ENCODE data around the gene PLCB1.

The PLCB1 gene

DNA sequence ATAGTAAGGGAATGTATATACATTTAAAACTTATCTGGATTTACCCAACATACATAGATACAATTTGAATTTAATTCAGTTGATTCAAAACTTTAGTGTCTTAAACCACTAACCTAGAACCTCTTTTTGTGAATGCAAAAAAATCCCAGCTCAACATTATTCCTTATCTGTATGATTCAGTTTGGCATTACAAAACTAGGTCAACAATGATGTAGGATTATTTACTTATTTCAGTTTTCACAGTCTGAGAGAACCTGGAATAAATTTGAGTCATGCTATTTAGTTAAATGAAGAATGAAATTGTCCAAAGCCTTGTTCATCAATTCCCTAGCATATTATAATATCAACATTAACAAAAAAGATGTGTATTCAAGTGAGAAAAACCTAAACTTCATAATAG lies 7.4 kb upstream of the PLCB1 start:
- Mint-ChIP-seq H3K4me3 (no peak overlapping the region), H3K27ac (no peak overlapping the region), H3K4me1 (ENCODE audit: low read depth) (no peaks in the 10 kb centered on the region), H3K9me3 (ENCODE audit: low read depth) (no peaks in the 10 kb centered on the region), H3K36me3 (no peaks in the 10 kb centered on the region), H3K27me3 (peaks cover 1% of the 10 kb centered on the region)

DNA sequence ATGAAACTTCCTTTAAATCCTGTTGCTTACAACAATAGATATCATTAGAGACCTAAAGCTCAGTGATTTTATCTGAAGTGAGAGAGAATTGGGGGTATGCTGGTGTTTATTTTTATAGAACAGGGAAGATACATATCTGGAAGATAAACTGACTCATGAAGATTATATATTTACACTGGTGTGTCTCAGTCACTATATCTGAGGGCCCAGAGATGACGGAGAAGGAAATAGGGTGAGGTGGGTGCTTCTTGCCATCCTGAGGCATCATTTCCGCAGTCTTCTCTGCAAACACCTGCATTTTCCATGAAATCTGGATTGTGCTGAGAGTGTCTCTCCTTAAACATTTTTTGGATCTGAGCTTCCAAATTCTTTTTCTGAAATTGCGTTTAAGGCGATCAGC lies 5.9 kb upstream of the PLCB1 start:
- no peak overlapping the region for H3K27ac Mint-ChIP-seq
- H3K36me3 Mint-ChIP-seq: no peaks in the 10 kb centered on the region
- H3K4me1 Mint-ChIP-seq (ENCODE audit: low read depth): no peaks in the 10 kb centered on the region
- H3K9me3 Mint-ChIP-seq (ENCODE audit: low read depth): no peaks in the 10 kb centered on the region
- peaks cover 4% of the 10 kb centered on the region for H3K27me3 Mint-ChIP-seq
- H3K4me3 Mint-ChIP-seq: no peak overlapping the region

DNA sequence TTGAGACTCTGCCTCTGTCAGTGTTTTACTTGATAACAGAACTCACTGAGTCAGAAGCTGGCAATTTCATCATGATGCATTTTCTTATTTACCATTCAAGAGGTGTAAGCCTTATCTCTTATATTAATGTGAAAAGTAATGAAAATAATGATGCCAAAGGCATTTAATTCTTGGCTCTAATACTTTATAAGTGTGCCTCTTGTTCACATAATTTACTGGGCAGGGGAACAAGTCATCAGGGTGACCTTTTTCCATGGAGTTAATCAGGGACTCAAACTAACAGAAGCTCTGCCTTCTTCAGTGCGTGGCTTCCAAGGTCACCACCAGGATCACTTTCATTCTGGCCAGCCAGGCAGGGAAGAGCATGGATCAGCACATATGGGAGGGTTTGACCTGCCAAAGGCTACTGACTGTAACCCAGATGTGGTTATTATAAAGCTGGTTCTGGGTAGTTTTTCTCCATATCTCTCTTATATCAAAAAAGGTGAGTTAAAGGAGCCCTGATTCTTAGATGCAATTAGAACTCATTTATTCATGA lies 5.2 kb upstream of the PLCB1 start:
- Mint-ChIP-seq H3K9me3 (ENCODE audit: low read depth) (no peaks in the 10 kb centered on the region), H3K4me1 (ENCODE audit: low read depth) (peaks cover 4% of the 10 kb centered on the region), H3K27me3 (peaks cover 5% of the 10 kb centered on the region), H3K27ac (no peak overlapping the region), H3K4me3 (no peak overlapping the region), H3K36me3 (no peaks in the 10 kb centered on the region)

DNA sequence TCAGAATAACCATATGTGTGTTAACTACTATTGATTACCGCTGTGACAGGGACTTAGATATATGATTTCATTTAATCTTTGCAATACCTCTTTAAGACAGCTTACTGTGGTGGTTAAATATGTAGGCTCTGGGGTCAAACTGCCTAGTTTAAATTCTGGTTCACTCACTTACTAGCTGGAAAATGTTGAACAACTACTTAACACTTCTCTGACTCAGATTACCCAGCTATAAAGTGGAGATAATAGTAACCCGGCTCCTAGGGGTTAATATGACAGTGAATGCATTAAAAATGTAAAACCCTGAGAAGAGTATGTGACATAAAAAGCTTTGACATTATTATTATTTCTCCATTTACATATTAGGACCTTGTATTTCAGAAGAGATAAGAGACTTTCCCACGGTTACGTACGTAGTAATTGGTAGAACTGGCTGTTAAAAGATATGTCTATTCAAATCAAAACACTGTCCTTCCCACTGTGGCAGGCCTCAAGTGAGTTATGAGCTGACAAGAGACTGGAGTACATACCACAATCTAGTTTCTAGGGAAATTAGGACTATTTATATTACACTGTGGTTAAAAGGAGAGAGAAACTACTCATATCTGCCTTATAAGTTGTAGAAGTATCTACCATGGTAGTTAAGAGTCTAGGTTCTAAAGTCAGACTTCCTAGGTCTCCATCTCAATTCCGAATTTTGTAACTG lies 4.4 kb upstream of the PLCB1 start:
- Mint-ChIP-seq H3K36me3 (no peaks in the 10 kb centered on the region), H3K4me1 (ENCODE audit: low read depth) (peaks cover 4% of the 10 kb centered on the region), H3K9me3 (ENCODE audit: low read depth) (no peaks in the 10 kb centered on the region), H3K4me3 (no peak overlapping the region), H3K27ac (no peak overlapping the region), H3K27me3 (peaks cover 5% of the 10 kb centered on the region)

DNA sequence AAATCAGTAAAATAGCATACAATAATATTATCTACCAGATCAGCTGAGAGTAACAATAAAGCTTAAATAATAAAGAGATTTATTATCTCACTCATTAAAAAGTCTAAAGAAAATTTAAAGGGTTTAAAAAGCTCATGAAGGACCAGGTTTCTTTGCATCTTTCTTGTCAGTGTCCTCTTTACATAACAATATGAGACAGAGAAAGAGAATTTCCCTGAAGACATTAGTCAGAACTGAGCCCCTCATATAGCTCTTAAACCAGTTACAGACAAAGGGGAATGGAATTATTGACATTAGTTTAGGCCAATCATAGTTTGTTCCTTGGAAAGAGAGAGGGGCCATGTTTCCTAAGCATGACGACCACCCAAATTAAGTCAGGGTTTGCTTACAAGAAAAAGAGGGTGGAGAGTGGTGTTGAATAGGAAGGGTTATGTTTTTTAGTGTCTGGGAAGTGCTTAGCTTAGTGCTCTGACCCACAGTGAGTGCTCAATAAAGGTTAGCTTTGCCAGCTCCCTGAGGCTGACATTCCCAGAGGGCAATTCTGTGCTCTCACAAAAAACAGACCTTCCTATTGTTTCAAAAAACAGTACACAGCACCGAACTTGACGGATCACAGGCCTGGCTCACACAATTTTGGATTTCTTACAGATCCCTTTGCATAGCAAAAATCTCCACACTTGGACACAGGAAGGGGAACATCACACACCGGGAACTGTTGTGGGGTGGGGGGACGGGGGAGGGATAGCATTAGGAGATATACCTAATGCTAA lies 3.6 kb upstream of the PLCB1 start:
- Mint-ChIP-seq H3K9me3 (ENCODE audit: low read depth) (no peaks in the 10 kb centered on the region), H3K4me1 (ENCODE audit: low read depth) (peaks cover 11% of the 10 kb centered on the region), H3K27me3 (peaks cover 6% of the 10 kb centered on the region), H3K27ac (no peak overlapping the region), H3K4me3 (no peak overlapping the region), H3K36me3 (no peaks in the 10 kb centered on the region)

DNA sequence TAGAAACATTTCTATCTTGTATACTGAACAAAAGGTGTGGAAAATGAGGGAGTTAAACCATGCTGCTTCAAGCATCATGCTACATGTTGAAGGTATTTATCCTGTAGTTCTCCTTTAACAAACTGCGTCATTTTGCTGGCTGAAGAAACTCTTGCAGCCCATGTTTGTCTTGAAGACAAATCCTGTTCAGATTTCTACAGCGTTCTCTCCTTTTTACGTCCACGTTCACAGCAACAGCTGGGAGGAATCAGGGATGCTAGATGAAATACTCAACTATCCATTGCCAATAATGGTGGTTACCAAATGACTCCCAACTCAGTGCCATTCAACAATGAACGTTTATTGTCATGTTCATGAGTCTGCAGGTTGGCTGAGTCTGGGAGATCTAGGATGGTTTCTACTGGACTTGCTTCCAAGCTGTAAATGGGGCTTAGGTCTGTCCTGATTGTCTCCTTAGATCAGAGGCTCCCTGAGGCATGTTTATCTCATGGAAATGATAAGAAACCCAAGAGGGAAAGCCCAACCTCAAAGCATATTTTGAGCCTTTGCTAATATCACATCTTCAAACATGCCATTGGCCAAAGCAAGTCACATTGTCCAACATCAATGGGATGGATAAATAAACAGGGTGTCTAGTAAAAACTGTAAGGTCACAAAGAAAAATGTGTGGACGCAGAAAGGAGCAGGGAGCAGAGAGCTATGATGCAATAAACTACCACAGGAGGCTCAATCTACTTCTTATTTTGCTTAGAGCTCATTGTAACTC lies 2.7 kb upstream of the PLCB1 start:
- Mint-ChIP-seq H3K27ac (no peak overlapping the region), H3K36me3 (no peaks in the 10 kb centered on the region), H3K4me1 (ENCODE audit: low read depth) (peaks cover 15% of the 10 kb centered on the region), H3K9me3 (ENCODE audit: low read depth) (no peaks in the 10 kb centered on the region), H3K27me3 (peaks cover 15% of the 10 kb centered on the region), H3K4me3 (no peak overlapping the region)

DNA sequence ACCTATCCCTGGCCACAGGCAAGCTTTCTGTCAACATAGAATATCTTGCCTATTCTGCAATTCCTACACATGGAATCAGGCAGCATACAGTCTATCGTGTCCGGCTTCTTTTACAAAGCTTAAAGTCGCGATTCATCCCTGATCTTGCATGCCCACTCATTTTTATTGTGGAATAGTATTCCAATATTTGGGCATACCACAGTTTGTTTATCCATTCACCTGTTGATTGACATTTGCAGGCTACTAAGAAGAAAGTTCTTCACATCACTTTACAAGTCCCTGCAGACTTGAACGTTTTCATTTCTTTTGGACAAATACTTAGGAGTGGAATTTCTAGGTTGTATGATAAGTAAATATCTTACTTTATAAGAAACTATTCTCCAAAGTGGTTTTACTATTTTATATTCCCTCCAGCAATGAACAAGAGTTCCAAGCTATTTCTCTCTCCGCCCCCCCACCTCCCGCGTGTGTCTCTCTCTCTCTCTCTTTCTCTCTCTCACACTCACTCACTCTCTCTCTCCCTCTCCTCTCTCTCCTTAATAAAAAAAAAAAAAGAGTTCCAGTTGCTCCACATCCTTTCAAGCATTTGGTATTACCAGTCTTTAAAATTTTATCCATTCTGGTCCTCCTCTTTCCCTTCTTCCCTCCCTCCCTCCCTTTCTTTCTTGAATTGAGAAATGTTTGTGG lies 1.1 kb upstream of the PLCB1 start:
- Mint-ChIP-seq H3K4me1 (ENCODE audit: low read depth) (peaks cover 15% of the 10 kb centered on the region), H3K27me3 (peaks cover 26% of the 10 kb centered on the region), H3K9me3 (ENCODE audit: low read depth) (no peaks in the 10 kb centered on the region), H3K27ac (no peak overlapping the region), H3K36me3 (no peaks in the 10 kb centered on the region), H3K4me3 (no peak overlapping the region)

DNA sequence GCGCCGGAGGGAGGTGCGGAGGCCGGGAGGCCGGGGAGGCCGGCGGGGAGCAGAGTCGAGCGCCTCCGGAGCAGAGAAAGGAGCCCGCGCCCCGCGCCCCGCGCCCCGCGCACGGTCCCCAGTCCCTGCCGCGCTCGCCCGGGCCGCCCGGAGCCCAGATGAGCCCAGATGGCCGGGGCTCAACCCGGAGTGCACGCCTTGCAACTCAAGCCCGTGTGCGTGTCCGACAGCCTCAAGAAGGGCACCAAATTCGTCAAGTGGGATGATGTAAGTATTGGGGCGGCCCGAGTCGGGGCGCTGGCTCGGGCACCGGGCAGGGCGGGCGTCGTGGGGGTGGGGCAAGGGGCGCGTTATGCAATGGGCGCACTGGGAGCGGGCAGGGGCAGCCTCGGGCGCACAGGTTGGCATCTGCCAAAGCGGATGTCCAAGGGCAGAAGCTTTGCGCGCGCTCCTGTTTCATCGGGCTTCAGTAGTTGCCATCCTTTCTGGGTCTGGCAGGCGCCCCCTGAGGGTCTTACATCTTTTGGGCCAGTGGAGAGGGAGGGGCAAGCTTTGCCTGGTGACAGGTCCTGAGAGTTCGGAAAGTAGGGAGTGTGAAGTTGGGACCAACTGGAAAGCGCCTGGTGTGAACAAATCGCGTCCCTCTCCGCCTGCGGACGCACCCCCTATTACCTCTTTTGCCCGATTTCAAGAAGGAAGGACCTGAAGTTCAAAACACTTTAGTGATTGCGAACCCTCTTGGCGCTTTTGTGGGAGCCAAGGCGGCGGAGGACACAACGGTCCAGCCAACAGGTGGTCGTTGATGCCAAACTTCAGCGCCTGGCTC lies 631 bp downstream of the PLCB1 start:
- no peaks in the 10 kb centered on the region for H3K36me3 Mint-ChIP-seq
- peaks cover 15% of the 10 kb centered on the region for H3K4me1 Mint-ChIP-seq (ENCODE audit: low read depth)
- H3K4me3 Mint-ChIP-seq: peak overlapping the region; percentile 78
- peaks cover 26% of the 10 kb centered on the region for H3K27me3 Mint-ChIP-seq
- no peak overlapping the region for H3K27ac Mint-ChIP-seq
- no peaks in the 10 kb centered on the region for H3K9me3 Mint-ChIP-seq (ENCODE audit: low read depth)

DNA sequence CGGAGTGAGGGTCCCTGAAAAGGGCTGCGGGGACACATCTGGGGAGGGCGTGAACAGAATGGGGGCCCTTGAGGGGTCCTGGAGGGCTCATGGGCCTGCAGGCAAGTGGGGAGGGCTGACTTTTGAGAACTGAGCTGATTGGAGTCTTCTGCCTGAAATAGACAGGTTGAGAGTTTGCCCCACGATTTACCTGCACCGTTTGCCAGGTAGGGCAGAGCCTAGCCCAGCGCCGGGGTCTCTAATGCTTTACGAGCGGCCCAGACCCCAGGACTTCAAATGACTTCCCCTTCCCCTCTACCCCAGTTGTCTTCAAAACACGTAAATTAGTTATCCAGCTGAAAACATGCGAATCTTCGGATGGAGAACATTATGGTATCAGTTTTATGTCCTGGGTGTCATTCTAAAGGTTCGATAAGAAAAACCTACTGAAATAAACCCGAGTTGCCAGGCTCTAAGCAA lies 1.3 kb downstream of the PLCB1 start:
- H3K27me3 Mint-ChIP-seq: peaks cover 26% of the 10 kb centered on the region
- H3K36me3 Mint-ChIP-seq: no peaks in the 10 kb centered on the region
- peaks cover 15% of the 10 kb centered on the region for H3K4me1 Mint-ChIP-seq (ENCODE audit: low read depth)
- H3K9me3 Mint-ChIP-seq (ENCODE audit: low read depth): no peaks in the 10 kb centered on the region
- H3K27ac Mint-ChIP-seq: no peak overlapping the region
- peak overlapping the region; percentile 78 for H3K4me3 Mint-ChIP-seq

DNA sequence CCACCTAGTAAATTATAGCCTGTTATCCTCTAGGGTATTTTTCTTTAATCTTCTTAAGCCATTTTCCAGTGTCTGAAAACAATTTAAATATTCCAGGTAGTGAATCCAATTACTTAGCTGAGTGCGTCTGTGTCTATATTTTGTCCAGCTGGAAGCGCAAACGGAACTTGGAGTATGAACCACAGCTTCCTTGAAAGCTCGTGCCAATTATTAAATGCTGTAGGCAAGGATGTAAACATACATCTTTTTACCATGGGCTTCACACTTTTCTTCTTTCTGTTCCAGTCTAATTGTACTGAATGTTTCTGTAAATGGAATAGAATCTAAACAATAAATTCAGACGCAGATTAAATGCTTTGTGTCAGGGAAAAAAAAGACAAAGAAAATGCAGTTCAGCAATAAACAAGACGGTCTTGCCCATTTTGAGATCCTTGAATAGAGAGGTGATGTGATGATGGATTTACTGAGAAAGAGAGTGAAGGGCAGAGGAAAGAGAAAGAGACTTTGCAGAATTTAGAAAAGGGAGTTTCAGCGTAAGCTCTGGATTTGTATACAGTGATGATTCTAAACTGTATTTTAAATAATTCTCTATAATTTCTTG lies 1.9 kb downstream of the PLCB1 start:
- peak overlapping the region; percentile 78 for H3K4me3 Mint-ChIP-seq
- H3K9me3 Mint-ChIP-seq (ENCODE audit: low read depth): no peaks in the 10 kb centered on the region
- H3K4me1 Mint-ChIP-seq (ENCODE audit: low read depth): peaks cover 15% of the 10 kb centered on the region
- no peak overlapping the region for H3K27ac Mint-ChIP-seq
- H3K27me3 Mint-ChIP-seq: peaks cover 26% of the 10 kb centered on the region
- no peaks in the 10 kb centered on the region for H3K36me3 Mint-ChIP-seq

DNA sequence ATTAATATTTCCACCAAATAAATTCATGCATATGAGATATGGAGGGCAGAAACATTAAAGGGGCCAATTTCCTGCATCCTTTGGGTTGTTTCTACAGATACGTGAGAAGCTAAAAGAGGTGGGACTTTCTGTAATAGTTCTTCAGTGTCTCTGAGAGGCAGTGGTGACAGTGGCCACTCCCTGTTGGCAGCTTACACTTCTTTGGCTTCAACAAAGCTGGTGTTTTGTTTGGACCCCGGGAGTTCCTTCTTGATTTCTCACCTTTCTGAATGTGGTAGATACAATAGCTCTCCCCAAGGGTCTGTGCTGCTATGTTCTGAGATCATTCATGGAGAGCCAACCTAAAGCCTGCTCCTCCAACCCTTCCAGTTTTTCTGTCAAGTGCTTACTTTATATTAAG lies 7.8 kb downstream of the PLCB1 start:
- H3K4me1 Mint-ChIP-seq (ENCODE audit: low read depth): peaks cover 5% of the 10 kb centered on the region
- H3K36me3 Mint-ChIP-seq: no peaks in the 10 kb centered on the region
- no peaks in the 10 kb centered on the region for H3K9me3 Mint-ChIP-seq (ENCODE audit: low read depth)
- peaks cover 9% of the 10 kb centered on the region for H3K27me3 Mint-ChIP-seq
- no peak overlapping the region for H3K4me3 Mint-ChIP-seq
- no peak overlapping the region for H3K27ac Mint-ChIP-seq

DNA sequence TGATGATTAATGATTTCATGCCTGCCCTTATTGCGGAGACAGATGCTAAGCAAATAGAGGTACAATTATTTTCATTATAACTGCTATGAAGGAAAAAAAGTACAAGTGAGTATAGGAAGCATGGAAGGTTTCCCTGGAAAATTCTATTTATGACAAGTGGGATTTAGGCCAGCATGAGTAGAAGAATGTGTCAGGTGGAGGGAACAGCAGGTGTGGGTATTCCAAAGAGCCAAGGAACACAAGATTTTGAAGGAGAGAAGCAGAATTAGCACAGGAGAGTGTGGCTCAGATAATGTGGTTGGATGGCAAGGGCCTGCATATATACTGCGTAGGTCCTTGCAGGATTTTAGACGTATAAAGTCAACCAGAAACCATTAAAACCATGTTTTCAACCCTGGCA lies 11.4 kb downstream of the PLCB1 start:
- Mint-ChIP-seq H3K36me3 (no peaks in the 10 kb centered on the region), H3K27ac (no peak overlapping the region), H3K4me1 (ENCODE audit: low read depth) (peaks cover 7% of the 10 kb centered on the region)

DNA sequence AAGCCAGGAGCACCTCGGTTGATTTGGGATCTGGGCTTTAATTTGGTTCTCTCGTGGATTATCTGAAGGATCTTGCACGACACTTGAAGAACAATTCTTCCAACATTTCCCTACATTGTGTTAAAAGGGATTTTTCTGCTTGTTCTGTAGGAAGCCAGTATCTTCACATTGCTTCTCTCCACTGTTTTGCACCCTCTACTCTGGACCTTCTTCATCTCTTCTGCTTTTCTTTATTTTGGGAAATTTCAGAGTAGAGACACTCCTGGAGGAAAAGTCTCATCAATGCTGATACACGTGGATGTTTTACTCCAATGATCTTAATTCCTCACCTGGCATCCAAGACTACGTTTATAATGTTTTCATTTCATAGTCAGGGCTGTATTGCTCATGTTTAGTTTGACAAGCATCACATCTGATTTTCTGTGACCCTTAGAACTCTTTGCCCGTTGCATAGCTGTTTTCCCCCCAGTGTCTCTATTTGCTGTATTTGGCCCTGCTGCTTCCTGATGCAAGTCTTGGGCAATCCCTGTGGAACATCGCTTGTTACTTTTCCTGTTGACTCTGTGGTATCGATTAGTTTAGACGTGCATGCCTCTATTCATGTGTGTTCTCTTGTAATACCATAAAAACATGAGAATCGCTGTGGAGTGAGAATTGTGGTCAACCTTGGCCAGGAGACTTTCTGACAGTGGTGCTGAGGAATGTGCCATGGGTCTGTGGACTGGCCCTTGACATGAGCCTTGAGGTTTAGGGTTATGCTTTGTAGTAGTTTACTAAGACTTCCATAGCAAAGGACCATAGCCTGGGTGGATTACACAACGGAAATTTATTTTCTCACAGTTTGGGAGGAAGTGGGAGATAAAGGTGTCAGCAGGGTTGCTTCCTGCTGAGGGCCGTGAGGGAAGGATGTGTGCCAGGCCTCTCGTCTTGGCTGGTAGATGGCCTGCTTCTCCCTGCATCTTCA lies 12.5 kb downstream of the PLCB1 start:
- Mint-ChIP-seq H3K9me3 (ENCODE audit: low read depth) (no peaks in the 10 kb centered on the region), H3K36me3 (no peaks in the 10 kb centered on the region), H3K4me3 (no peak overlapping the region), H3K27me3 (peaks cover 1% of the 10 kb centered on the region), H3K27ac (no peak overlapping the region), H3K4me1 (ENCODE audit: low read depth) (peaks cover 7% of the 10 kb centered on the region)

More for the DNA sequence above, 11.4 kb downstream of the PLCB1 start:
- H3K27me3 Mint-ChIP-seq: peaks cover 1% of the 10 kb centered on the region
- H3K4me3 Mint-ChIP-seq: no peak overlapping the region
- H3K9me3 Mint-ChIP-seq (ENCODE audit: low read depth): no peaks in the 10 kb centered on the region

Data from activated naive CD8-positive, alpha-beta T cell (primary cell).